ENCODE results near the gene P4HA1.

- TF ChIP-seq CTCF (conservative IDR thresholded peaks at IDR 0.05; ENCODE audit: low read depth, low read length) = no peak
- no peak for TF ChIP-seq EZH2 (IDR thresholded peaks at IDR 0.05; ENCODE audit: low read length, unreplicated experiment)
Measured at GRCh38 chr10:73136627-73137026, 40.0 kb upstream of the P4HA1 start.

All from PC-3 (cell line).